Measurements from ENCODE around the gene ELOVL1. TPM values are rescaled to one million over a fixed set of nuclear protein-coding genes. Genes with fewer than 3 reads are reported as not detected.

Gene ELOVL1
- total RNA-seq, 2 experiments from 2014 or later, result 51.3 to 53.7 TPM

DNA sequence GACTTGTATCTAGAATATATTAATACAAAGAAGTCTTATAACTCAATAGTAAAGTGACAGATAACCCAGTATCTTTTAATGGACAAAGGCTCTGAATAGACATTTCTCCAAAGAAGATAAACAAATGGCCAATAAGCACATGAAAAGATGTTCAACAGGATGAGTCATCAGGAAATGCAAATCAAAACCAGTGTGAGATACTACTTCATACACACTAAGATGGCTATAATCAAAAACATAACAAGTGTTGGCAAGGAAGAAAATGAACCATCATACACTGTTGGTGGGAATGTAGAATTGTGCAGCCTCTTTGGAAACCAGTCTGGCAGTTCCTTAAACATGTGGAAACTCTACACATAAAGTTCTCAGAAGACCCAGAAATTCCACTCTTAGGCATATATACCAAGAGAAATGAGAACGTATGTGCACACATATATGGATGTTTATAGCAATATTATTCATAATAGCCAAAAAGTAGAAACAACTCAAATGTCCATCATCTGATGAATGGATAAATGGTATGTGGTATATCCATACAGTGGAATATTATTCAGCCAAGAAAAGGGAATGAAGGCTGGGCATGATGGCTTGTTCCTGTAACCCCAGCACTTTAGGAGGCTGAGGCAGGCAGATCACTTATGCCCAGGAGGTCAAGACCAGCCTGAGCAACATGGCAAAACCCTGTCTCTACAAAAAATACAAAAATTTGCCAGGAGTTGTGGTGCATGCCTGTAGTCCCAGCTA, 40.1 kb downstream of the ELOVL1 start:
- peaks cover 11% of the 10 kb centered on the region for H3K9me3 Mint-ChIP-seq
- peaks cover 9% of the 10 kb centered on the region for H3K4me1 Mint-ChIP-seq
- no peak overlapping the region for H3K4me3 Mint-ChIP-seq
- POLR2A ChIA-PET, result no interaction called here
- H3K27ac Mint-ChIP-seq, result no peak overlapping the region
- H3K36me3 Mint-ChIP-seq, result no peaks in the 10 kb centered on the region
- no peaks in the 10 kb centered on the region for H3K27me3 Mint-ChIP-seq
- ATAC-seq (ENCODE audit: low read depth) (no peak), DNase-seq (no peak)

DNA sequence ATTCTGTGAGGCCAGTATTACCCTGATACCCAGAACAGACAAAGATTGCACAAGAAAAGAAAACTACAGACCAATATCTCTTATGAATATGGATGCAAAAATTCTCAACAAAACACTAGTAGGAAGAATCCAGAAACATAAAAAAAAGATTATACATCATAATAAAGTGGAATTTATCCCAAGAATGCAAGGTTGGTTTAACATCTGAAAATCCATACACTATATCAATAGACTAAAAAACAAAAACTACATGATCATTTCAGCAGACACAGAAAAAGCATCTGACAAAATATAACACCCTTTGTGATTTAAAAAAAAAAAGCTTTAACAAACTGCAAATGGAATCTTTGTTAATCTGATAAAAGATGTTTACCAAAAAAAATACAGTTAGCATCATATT, 42.4 kb downstream of the ELOVL1 start:
- Mint-ChIP-seq H3K36me3 (no peaks in the 10 kb centered on the region), H3K27ac (no peak overlapping the region), H3K27me3 (no peaks in the 10 kb centered on the region), H3K9me3 (peaks cover 11% of the 10 kb centered on the region), H3K4me1 (peaks cover 9% of the 10 kb centered on the region), H3K4me3 (no peak overlapping the region)
- DNase-seq, result no peak
- ATAC-seq (ENCODE audit: low read depth), result no peak
- POLR2A ChIA-PET, result no interaction called here

GRCh38 chr1:43324810-43325209, 43.0 kb downstream of the ELOVL1 start:
- no peak overlapping the region for H3K27ac Mint-ChIP-seq
- H3K27me3 Mint-ChIP-seq, result no peaks in the 10 kb centered on the region
- peaks cover 11% of the 10 kb centered on the region for H3K9me3 Mint-ChIP-seq
- no peak overlapping the region for H3K4me3 Mint-ChIP-seq
- no peak for DNase-seq
- ATAC-seq (ENCODE audit: low read depth), result no peak
- H3K36me3 Mint-ChIP-seq, result no peaks in the 10 kb centered on the region
- POLR2A ChIA-PET, result no interaction called here
- H3K4me1 Mint-ChIP-seq, result peaks cover 4% of the 10 kb centered on the region

DNA sequence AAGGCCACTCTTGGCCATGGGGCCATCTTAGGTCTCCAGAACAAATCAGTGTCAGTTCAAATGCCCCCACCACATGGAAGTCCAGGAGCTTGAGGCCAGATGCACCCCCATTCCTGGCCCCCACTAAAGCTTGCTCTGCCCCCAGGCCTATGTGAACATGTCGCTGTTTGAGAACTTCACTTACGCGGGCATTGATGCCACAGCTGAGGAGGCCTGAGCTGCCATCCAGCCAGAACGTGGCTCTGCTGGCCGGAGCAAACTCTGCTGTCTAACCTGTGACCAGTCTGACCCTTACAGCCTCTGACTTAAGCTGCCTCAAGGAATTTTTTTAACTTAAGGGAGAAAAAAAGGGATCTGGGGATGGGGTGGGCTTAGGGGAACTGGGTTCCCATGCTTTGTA, 45.3 kb downstream of the ELOVL1 start:
- ATAC-seq (ENCODE audit: low read depth) (no peak), DNase-seq (no peak)
- H3K36me3 Mint-ChIP-seq, result no peaks in the 10 kb centered on the region
- H3K9me3 Mint-ChIP-seq, result peaks cover 7% of the 10 kb centered on the region
- H3K4me1 Mint-ChIP-seq, result peaks cover 3% of the 10 kb centered on the region
- H3K4me3 Mint-ChIP-seq, result no peak overlapping the region
- no peaks in the 10 kb centered on the region for H3K27me3 Mint-ChIP-seq
- H3K27ac Mint-ChIP-seq, result no peak overlapping the region
- POLR2A ChIA-PET, result interaction anchor here (0.7 kb wide), 1 partner anchor 36 kb away, joined by 3 read pairs; the partner anchor contains the start of gene CDC20

GRCh38 chr1:43321331-43321891, 46.4 kb downstream of the ELOVL1 start:
- ATAC-seq (ENCODE audit: low read depth) (no peak), DNase-seq (no peak)
- Mint-ChIP-seq H3K27me3 (no peaks in the 10 kb centered on the region), H3K27ac (no peak overlapping the region), H3K4me1 (peaks cover 3% of the 10 kb centered on the region), H3K36me3 (no peaks in the 10 kb centered on the region), H3K4me3 (no peak overlapping the region), H3K9me3 (peaks cover 7% of the 10 kb centered on the region)
- POLR2A ChIA-PET, result no interaction called here

GRCh38 chr1:43319766-43320165, 48.0 kb downstream of the ELOVL1 start:
- POLR2A ChIA-PET, result no interaction called here
- peaks cover 2% of the 10 kb centered on the region for H3K9me3 Mint-ChIP-seq

GRCh38 chr1:43319288-43319687, 48.5 kb downstream of the ELOVL1 start:
- Mint-ChIP-seq H3K27ac (no peak overlapping the region), H3K27me3 (no peaks in the 10 kb centered on the region), H3K4me1 (no peaks in the 10 kb centered on the region), H3K36me3 (no peaks in the 10 kb centered on the region), H3K4me3 (no peak overlapping the region), H3K9me3 (no peaks in the 10 kb centered on the region)
- no peak for DNase-seq
- no peak for ATAC-seq (ENCODE audit: low read depth)
- POLR2A ChIA-PET, result no interaction called here

More at GRCh38 chr1:43319766-43320165, 48.0 kb downstream of the ELOVL1 start:
- H3K27ac Mint-ChIP-seq, result no peak overlapping the region
- no peak for DNase-seq
- no peaks in the 10 kb centered on the region for H3K36me3 Mint-ChIP-seq
- no peak for ATAC-seq (ENCODE audit: low read depth)
- H3K4me3 Mint-ChIP-seq, result no peak overlapping the region
- H3K27me3 Mint-ChIP-seq, result no peaks in the 10 kb centered on the region
- peaks cover 3% of the 10 kb centered on the region for H3K4me1 Mint-ChIP-seq

DNA sequence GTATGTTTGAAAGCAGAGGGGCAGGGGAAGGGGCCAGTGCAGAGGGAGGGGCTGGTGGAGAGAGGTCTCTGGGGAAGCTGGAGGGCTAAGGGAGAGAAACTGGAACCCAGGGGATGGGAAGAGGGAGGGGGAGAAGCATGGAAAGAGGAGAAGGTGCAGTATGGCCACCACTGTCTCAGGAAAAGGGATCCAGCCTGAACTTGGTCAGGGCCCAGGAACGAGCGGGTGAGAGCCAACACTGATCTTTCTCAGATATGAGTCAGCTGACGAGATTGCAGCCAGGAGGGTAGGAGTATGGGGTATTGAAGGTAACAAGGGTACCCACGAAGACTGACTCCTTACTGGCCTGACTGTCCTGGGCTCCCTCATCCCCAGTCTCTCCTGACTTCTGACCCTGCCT, 49.0 kb downstream of the ELOVL1 start:
- H3K36me3 Mint-ChIP-seq, result no peaks in the 10 kb centered on the region
- POLR2A ChIA-PET, result no interaction called here
- H3K27me3 Mint-ChIP-seq, result no peaks in the 10 kb centered on the region
- ATAC-seq (ENCODE audit: low read depth) (no peak), DNase-seq (no peak)
- no peaks in the 10 kb centered on the region for H3K9me3 Mint-ChIP-seq
- H3K27ac Mint-ChIP-seq, result no peak overlapping the region
- H3K4me3 Mint-ChIP-seq, result no peak overlapping the region
- H3K4me1 Mint-ChIP-seq, result no peaks in the 10 kb centered on the region

- no peaks in the 10 kb centered on the region for H3K9me3 Mint-ChIP-seq
- no peak for ATAC-seq (ENCODE audit: low read depth)
- no peak overlapping the region for H3K27ac Mint-ChIP-seq
- POLR2A ChIA-PET, result no interaction called here
- H3K27me3 Mint-ChIP-seq, result no peaks in the 10 kb centered on the region
- no peaks in the 10 kb centered on the region for H3K36me3 Mint-ChIP-seq
- no peaks in the 10 kb centered on the region for H3K4me1 Mint-ChIP-seq
- no peak for DNase-seq
- no peak overlapping the region for H3K4me3 Mint-ChIP-seq
Observed at GRCh38 chr1:43317817-43318471, 49.9 kb downstream of the ELOVL1 start.

GRCh38 chr1:43316738-43317520, 50.9 kb downstream of the ELOVL1 start:
- DNase-seq, result no peak
- Mint-ChIP-seq H3K9me3 (no peaks in the 10 kb centered on the region), H3K4me3 (no peak overlapping the region), H3K27ac (no peak overlapping the region), H3K4me1 (no peaks in the 10 kb centered on the region), H3K36me3 (no peaks in the 10 kb centered on the region), H3K27me3 (no peaks in the 10 kb centered on the region)
- POLR2A ChIA-PET, result no interaction called here
- no peak for ATAC-seq (ENCODE audit: low read depth)

DNA sequence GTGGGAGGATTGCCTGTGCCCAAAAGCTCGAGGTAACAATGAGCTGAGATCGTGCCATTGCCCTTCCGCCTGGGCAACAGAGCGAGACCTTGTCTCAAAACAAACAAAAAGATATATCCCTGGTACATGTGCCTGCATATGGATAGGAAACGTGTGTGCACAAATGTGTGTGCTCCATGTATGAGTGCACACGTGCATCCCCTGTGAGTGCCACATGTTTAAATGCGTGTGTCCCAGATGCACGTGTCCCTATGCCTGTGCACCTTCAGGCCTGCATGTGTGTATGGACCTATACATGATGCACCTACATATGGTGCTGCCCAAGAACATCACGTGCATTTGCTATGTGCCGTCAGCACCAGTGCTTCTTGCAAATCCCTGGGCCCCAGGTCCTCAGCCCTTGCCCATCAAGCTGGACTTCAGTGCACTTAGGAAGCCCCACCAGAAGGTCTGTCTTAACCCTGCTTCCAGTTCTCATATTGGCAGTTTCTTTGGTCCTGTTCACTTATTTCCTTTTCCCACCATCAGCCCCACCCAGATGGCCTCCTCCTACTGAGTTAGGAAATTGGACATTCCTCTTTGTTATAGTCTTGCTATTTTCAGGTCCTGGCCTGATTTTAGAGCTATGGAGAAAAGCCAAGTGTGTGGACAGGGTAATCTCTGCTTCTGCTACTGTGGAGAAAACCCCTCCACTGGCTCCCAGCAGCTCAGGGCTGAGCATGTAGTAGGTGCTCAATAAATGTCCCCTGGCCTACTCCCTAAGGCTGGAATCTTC, 51.7 kb downstream of the ELOVL1 start:
- ATAC-seq (ENCODE audit: low read depth) (no peak), DNase-seq (no peak)
- no peak overlapping the region for H3K27ac Mint-ChIP-seq
- POLR2A ChIA-PET, result no interaction called here
- H3K27me3 Mint-ChIP-seq, result no peaks in the 10 kb centered on the region
- H3K9me3 Mint-ChIP-seq, result no peaks in the 10 kb centered on the region
- no peaks in the 10 kb centered on the region for H3K4me1 Mint-ChIP-seq
- H3K36me3 Mint-ChIP-seq, result no peaks in the 10 kb centered on the region
- H3K4me3 Mint-ChIP-seq, result no peak overlapping the region

DNA sequence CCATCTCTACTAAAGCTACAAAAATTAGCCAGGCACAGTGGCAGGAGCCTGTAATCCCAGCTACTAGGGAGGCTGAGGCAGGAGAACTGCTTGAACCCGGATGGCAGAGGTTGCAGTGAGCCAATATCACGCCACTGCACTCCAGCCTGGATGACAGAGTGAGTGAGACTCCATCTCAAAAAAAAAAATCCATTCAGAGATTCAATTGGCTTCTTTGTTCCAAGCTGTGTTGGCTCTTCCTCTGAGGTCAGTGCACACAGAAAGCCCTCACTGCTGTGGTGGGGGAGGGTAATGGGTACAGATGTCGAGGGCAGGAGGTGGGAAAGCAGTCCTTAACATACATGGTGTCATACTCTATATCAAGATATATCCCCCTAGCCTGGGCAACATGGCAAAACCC, 52.3 kb downstream of the ELOVL1 start:
- H3K27ac Mint-ChIP-seq, result no peak overlapping the region
- POLR2A ChIA-PET, result no interaction called here
- H3K27me3 Mint-ChIP-seq, result no peaks in the 10 kb centered on the region
- no peaks in the 10 kb centered on the region for H3K9me3 Mint-ChIP-seq
- no peak for ATAC-seq (ENCODE audit: low read depth)
- H3K4me3 Mint-ChIP-seq, result no peak overlapping the region
- H3K4me1 Mint-ChIP-seq, result no peaks in the 10 kb centered on the region
- H3K36me3 Mint-ChIP-seq, result no peaks in the 10 kb centered on the region
- no peak for DNase-seq

- POLR2A ChIA-PET, result no interaction called here
- no peaks in the 10 kb centered on the region for H3K4me1 Mint-ChIP-seq
- no peaks in the 10 kb centered on the region for H3K9me3 Mint-ChIP-seq
- no peak overlapping the region for H3K4me3 Mint-ChIP-seq
- ATAC-seq (ENCODE audit: low read depth) (no peak), DNase-seq (no peak)
- H3K27me3 Mint-ChIP-seq, result no peaks in the 10 kb centered on the region
- no peaks in the 10 kb centered on the region for H3K36me3 Mint-ChIP-seq
- H3K27ac Mint-ChIP-seq, result no peak overlapping the region
Observed at GRCh38 chr1:43314233-43314632, 53.6 kb downstream of the ELOVL1 start.

Measured in activated naive CD8-positive, alpha-beta T cell treated with anti-CD3 and anti-CD28 coated beads, Interleukin-2, amount 10 ng/mL, durations not matched to agents 7 days and 5 days (primary cell).